CMK (cell line): ENCODE data around the gene CHKA.

Source experiments
- DNase-seq: peaks from one replicate; pipeline ENCODE4 v3.0.0-alpha.2; 2010; ENCODE audit warnings: low read depth

Gene CHKA

DNA sequence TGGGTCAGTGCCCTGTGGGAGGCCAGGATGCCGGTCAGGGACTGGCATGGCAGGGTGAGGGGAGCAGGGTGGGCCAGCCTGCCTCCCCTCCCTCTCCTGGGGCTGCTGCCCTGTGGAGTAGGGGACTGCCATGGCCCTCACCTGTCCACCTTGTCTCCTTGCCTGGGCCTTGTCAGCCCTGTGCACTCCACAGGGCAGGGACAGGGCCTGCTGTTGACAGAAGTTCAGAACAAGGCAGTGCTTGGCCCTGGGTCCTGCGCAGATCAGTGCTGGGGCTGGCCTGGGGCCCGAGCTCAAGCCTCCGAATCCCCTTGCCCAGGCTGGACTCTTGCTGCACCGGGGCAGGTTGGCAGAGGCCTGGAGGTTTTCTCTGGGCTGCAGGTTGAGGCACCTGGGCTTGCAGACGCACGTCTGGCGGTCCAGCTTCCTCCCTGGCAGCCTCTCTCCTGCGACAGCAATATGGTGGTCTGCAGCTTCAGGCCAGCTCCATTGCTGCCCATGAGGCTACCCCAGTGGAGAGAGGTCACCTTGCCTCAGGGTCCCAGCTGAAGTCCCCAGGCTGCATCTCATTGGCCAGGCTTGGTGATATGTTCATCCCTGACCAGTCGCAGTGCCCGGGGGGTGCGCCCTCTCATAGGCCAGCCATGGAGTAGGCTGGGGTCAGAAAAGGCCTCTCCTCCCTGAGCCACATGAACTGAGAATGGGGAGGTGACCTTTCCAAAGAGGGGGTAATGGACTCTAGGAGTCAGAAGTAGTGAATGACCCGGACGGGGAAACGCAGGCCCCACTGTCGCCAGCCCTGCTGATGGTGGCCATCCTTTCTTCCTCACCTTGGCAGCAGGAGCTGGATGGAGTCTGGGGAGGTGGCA lies 21.5 kb upstream of the CHKA start:
- DNase-seq: no peak

GRCh38 chr11:68142028-68142412 lies 20.8 kb upstream of the CHKA start:
- no peak for DNase-seq

DNA sequence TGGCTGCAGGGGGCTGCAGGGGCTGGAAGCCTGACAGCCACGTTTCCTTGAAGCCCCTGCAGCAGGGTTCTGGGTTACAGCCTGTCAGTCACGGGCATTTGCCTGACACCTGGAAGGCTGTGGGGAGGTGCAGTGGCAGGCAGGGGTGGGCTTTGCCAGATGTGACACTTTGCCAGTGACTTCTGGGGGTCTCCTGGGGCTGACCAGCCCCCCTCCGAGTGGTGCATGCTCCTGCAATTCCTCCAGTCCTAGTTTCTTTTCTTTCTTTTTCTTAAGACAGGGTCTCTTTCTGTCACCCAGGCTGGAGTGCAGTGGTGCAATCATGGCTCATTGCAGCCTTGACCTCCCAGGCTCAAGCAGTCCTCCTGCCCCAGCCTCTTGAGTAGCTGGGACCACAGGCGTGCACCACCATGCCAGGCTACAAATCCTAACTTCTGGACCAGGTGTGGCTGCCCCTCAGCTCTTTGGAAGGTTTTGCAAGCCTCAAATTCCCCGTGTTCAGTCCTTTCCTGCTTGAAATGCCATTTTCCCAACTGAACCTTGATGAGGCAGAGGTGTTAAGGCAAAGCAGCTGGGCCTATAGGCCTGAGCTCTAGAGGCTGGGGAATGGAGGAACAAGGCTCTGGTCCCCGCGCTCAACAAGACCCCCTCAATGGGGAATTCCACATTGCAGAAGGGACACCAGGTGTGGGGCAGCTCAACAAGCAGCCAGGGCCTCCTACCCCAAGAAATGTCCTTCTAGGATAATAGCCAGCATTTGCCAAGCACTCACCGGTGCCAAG lies 20.2 kb upstream of the CHKA start:
- DNase-seq: no peak

- DNase-seq: no peak
Measured at GRCh38 chr11:68140496-68141245, 19.5 kb upstream of the CHKA start.

DNA sequence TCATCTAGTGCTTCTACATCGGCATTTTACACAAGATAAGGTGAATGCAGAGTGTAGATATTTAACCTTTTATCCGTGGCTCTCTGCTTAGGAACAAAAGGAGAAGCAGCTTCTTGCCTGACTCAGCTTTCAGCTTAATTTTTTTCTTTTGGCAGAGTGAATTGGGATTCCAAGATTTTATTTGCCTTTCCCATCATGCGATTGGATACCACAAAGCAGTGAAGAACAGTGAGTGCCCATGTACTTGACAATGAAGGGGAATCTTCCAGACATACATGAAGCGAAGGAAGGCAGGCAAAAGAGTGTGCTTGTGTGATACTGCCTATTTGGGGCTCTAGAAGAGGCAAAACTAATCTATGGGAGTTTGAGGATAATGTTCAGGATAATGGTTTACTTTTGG lies 17.0 kb upstream of the CHKA start:
- no peak for DNase-seq

DNA sequence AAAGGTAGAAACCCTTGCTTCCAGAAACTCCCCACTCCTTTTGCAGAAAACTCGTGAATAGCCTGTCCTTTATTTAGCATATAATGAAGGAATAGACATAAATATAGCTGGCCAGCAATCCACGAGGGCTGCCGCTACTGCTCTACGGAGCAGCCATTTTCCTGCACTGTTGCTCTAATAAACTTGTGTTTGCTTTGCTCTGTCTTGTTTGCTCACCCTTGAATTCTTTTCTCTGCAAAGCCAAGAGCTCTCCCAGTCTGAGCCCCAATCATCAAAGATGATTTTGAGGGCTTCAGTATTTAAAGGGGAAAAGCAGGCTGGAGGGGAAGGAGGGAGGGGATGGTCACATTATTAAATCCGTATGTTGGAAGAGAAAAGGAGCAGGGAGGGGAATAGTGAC lies 16.6 kb upstream of the CHKA start:
- no peak for DNase-seq

GRCh38 chr11:68136866-68137265 lies 15.7 kb upstream of the CHKA start:
- DNase-seq: no peak

- no peak for DNase-seq
Measured at GRCh38 chr11:68135161-68135560, 14.0 kb upstream of the CHKA start.

DNA sequence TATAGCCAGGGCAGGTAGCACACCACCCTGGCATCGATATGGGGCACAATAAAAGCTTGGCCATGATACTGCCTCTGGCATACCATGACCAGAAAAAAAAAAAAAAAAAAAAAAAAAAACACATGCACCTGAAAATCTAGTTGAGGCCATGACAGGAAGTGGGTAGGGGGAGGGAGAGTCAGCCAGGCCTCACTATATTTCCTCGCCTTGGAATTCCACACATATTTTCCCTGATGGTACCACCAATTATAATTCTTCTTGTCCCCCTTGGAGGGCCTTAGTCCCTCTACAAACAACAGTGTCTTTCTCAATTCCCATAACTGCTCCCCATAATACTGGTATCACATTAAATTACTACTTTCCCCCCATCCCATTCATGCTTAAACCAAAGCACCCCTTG lies 12.6 kb upstream of the CHKA start:
- DNase-seq: no peak

- no peak for DNase-seq
Measured at GRCh38 chr11:68130121-68130520, 8.9 kb upstream of the CHKA start.

- peak; percentile 86 for DNase-seq
Measured at GRCh38 chr11:68128682-68129327, 7.6 kb upstream of the CHKA start.

- peak; percentile 61 for DNase-seq
Measured at GRCh38 chr11:68127714-68128681, 6.8 kb upstream of the CHKA start.

GRCh38 chr11:68125164-68125563 lies 4.0 kb upstream of the CHKA start:
- no peak for DNase-seq

- DNase-seq: no peak
Measured at GRCh38 chr11:68122936-68123539, 1.9 kb upstream of the CHKA start.

DNA sequence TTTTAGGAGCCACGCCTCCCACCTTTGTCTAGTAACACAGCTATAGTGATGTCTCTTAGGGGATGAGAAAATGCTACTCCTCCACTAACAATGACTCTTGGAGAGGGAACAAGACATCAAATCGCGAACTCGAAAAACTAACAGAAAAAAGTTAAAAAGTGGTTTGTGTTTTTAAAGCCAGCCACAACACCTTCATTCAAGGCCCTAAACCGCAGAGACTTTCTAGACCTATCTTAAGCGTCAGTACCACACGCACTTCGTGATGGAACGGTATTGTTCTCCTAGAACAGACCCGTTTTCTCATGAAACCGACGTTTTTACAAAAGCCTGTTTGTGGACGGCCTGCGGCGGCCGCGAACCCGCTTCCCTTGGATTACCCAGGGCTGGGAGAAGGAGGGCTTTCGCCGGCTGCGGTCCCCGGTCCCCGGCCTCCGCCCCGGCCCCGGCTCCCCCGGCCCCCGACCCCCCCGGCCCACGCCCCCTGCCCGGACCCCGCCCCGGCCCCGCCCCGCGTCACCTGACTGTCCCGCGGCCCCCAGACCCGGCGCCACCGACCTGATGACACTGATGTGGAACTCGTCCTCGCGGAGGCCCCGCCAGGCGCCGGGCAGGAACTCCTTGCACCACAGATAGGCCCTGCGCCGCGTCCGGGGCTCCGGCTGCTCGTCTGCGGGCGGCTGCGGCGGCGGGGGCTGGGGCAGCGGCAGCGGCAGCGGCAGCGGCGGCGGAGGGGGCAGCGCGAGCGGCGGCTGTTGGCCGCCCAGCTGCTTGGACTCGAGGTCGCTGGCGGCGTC lies 718 bp downstream of the CHKA start:
- DNase-seq: peak; percentile 70

- no peak for DNase-seq
Measured at GRCh38 chr11:68118706-68119448, 2.3 kb downstream of the CHKA start.

GRCh38 chr11:68117853-68118470 lies 3.2 kb downstream of the CHKA start:
- DNase-seq: no peak

DNA sequence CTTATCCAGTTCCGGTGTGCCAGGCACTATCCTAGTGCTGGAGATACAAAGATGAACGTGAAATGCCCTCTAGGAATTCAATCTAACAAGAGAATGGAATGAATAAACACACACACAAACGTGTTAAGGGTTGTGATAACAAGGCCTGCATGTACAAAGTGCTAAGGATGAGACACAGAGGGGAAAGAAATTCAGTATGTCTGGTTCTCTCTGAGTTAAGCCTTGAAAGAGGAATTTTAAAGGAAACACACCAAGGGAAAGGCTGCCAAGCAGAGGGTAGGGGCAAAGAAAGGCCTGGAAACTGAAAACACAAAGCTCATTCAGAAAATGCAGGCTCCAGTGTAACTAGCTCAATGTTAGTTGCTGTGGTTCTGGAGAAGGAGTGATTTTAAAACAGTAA lies 4.2 kb downstream of the CHKA start:
- DNase-seq: no peak

- DNase-seq: no peak
Measured at GRCh38 chr11:68116126-68116525, 5.1 kb downstream of the CHKA start.
